Ramos (cell line): Measurements from ENCODE around the gene S1PR3.

Experiments
- in situ Hi-C: fragments of 300-500 bp; cut with MboI; formaldehyde crosslinking; loops from one replicate; pipeline ENCODE4 v1.14.3; 2022; ENCODE audit warnings: low sequenced_read_pairs; ENCODE audit not compliant: unreplicated experiment

S1PR3 gene

DNA sequence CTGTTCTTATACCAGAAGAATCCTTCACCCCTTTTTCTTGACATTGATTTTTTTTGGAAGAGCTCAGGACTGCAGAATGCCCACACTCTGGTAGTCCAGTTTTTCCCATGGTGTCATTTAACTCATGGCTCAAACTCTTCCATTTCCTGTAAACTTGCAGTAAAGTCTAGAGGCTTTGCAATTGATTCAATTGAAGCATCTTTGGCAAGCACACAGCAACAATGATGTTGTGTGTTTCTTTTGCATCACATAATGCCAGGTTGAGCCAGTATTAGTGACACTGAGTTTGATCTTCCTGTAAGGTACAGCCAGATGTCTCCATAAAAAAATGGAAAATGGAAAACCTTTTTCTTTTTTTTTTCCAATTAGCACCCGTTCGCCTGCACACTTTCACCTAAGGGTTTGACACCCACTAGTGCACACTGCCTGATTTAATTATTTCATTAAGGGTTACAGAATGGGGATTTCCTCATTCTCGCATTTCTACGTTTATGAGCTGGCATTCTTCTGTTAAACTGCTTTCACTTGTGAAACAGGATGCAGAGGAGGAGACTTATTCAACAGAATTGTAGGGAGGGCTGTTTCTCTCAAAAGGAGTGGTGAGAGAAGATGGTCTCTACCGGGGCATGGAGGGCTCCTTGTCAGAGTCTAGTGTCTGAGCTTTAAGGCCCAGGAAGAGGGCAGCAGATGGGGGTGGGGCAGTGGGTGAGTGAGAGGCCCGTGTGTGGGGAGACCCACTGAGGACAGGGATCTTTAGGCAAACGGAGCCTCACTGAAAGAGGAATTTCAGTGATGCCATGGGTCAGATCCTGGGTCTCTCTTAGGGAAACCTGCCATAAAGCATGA is 2.2 kb upstream of the S1PR3 start:
- in situ Hi-C loops = no loop called here

DNA sequence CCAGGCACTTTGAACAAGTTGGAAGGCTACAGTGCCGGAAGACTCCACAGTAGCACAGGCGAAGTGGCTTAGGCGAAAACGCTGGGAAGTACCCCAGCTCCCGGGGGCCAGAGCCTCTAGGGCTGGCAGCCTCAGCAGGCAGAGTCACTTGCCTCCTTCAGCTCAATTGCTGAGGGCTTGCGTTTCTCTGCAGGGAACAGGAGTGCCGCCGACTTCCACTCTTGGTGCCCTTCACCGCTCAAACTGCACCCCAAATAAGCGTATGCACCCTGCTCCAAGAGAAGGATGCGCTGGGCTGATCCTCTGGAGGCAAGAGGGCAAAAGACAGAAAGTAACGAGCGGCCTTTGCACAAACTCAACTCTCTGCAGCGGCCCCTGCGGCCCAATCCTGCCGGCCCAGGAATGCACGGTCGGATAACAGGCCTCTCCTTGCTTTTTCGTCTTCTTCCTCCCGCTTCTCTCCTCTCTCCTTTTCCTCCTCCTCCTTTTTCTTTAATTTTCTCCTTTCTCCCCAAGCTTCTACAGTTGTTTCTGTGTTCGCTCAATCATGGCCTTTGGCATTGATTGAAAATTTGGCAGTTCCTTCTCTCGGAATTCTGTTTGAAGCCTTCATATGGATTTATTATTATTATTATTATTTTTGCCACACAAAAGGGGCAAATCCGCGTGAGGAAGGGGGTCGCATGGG is 1.1 kb upstream of the S1PR3 start:
- in situ Hi-C loops = loop anchor here (10.0 kb wide), 1 partner anchor 245 kb away; no protein-coding TSS in a partner anchor

DNA sequence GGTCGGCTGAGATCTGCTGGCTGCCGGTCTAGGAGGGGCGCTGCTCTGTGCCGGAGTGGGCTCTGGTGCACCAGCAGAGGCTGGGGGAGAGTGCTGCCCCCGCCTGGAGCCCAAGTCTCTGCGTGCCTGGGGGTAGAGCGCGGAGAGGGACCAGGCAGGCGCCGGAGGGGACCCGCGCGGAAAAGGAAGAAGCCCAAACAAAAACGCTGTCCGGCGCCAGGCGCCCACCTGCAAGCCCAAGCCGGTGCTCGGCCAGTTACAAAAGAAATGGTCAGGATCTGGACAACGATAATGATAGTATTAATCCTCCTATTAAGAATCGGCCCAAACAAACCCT is 571 bp upstream of the S1PR3 start:
- in situ Hi-C loops = loop anchor here (10.0 kb wide), 1 partner anchor 246 kb away; no protein-coding TSS in a partner anchor

GRCh38 chr9:88992556-88992955 is 1.3 kb downstream of the S1PR3 start:
- in situ Hi-C loops = loop anchor here (10.0 kb wide), 1 partner anchor 248 kb away; no protein-coding TSS in a partner anchor

DNA sequence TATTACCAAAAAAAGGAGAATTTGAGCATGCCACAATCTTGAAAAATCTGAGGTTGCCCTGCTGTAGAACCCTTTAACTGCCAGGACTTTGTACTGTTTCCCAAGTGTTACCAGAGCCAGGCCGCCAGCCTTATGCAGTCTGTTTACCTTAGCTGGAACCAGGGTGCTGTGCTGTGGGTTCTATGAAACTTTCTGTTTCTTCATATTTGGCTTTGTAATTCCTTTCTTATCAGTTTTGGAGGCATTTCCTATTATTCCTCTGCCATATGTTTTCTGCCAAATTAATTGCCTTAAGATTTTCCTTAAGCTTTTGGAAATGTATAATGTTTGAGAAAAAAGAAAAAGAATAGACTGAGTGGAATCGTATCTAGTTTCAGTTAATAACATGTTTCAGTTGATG is 2.1 kb downstream of the S1PR3 start:
- in situ Hi-C loops = loop anchor here (10.0 kb wide), 1 partner anchor 249 kb away; no protein-coding TSS in a partner anchor

- in situ Hi-C loops = loop anchor here (10.0 kb wide), 1 partner anchor 249 kb away; no protein-coding TSS in a partner anchor
Observed at GRCh38 chr9:88993871-88994460, 2.7 kb downstream of the S1PR3 start.

DNA sequence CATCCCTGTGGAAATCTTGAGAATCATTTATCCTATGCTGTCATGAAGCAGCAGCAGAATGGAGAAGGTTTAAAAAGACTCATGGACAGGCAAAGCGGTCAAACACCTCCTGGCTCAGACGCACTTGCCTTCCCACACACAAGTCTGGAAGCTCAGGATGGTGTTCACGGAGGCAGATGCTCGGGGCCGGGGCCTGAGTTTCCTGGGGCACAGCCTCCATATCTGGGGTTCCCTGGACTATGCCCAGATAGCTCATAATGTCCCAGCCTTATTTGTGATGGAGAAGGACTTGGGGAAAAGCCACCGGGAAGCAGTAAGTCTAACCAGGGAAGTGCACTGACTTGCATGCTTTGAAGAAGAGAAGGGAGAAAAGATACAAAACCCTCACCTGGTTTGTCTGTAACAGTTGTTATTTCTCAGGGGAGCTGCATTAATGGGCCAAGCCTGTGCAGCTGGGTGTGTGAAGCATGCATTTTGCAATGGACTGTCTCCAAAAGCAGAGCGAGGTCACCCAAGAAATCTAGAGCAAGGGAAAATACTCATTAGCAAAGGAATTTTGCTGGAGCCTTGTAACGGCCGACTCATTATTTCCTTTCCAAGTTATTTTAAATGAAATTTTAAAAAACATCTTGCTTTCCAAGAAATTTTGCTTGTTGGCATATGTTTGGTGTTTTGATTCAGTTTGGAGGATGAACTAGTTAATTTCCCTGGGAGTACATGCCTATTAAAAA is 3.4 kb downstream of the S1PR3 start:
- in situ Hi-C loops = loop anchor here (10.0 kb wide), 1 partner anchor 250 kb away; no protein-coding TSS in a partner anchor

- in situ Hi-C loops = loop anchor here (10.0 kb wide), 1 partner anchor 250 kb away; no protein-coding TSS in a partner anchor
Observed at GRCh38 chr9:88995200-88995577, 3.9 kb downstream of the S1PR3 start.

DNA sequence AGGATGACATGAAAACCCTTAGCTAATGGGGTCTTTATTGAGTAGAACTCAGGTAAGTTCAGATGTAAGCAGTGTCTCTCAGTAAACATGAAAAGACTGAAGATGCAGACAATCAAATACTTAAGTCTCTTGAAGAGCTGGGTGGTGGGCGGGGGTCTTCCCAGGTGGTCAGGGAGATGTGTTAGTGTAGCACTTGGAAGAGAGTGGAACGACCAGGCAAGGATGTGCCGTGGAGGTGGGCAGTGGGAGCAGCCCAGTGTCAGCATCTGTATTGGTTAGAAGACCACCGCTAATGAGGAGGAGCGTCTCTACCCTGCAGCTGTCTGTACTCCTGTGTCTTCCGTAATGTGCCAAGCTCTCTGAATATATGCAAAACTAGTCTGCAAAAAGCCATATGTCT is 4.4 kb downstream of the S1PR3 start:
- in situ Hi-C loops = loop anchor here (10.0 kb wide), 1 partner anchor 251 kb away; no protein-coding TSS in a partner anchor

- in situ Hi-C loops = loop anchor here (10.0 kb wide), 1 partner anchor 251 kb away; no protein-coding TSS in a partner anchor
Observed at GRCh38 chr9:88996046-88996920, 5.0 kb downstream of the S1PR3 start.

DNA sequence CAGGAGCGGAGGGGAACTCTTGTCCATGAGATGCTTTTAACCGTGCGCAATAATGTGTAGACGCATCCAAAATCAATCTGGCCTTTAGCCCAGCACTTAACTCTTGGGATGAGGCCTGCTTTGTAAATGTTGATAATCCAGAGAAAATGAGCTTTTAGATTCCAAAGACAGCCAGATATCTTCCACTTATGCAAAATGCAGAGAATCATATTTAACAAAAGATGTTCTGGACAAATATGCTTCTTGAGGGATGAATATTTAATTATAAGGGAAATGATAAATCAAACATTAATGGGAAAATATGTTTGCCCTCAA is 5.6 kb downstream of the S1PR3 start:
- in situ Hi-C loops = loop anchor here (10.0 kb wide), 1 partner anchor 252 kb away; no protein-coding TSS in a partner anchor

GRCh38 chr9:88997646-88998045 is 6.4 kb downstream of the S1PR3 start:
- in situ Hi-C loops = loop anchor here (10.0 kb wide), 1 partner anchor 253 kb away; no protein-coding TSS in a partner anchor

DNA sequence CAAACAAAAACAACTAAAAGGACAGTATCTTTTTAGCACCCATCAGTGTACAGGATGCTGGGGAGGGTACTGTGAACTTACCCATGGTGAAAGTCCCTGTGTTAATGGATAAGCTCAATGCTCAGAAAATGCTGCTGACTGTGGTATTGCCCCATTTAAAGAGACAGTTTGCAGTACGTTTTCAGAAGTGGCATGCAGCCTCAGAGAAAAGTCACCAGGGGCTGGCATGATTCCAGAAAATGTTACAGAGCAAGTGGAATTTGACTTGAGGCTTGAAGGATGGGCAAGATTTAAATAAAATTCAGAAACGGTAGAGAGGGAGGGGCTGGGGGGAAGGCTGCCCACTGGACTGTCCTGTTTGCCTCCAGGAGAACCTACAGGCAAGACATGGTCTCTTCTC is 7.2 kb downstream of the S1PR3 start:
- in situ Hi-C loops = loop anchor here (10.0 kb wide), 1 partner anchor 254 kb away; no protein-coding TSS in a partner anchor

- in situ Hi-C loops = loop anchor here (10.0 kb wide), 1 partner anchor 254 kb away; no protein-coding TSS in a partner anchor
Observed at GRCh38 chr9:88998911-88999310, 7.6 kb downstream of the S1PR3 start.

- in situ Hi-C loops = loop anchor here (5.0 kb wide), 1 partner anchor 403 kb away; no protein-coding TSS in a partner anchor
Observed at GRCh38 chr9:89000371-89000781, 9.1 kb downstream of the S1PR3 start.

- in situ Hi-C loops = loop anchor here (5.0 kb wide), 1 partner anchor 404 kb away; no protein-coding TSS in a partner anchor
Observed at GRCh38 chr9:89000973-89001916, 10.0 kb downstream of the S1PR3 start.

- in situ Hi-C loops = loop anchor here (5.0 kb wide), 1 partner anchor 405 kb away; no protein-coding TSS in a partner anchor
Observed at GRCh38 chr9:89001917-89002540, 10.8 kb downstream of the S1PR3 start.
